GM12878 (cell line): Measurements from ENCODE around the gene CYSTM1. TPM values are rescaled to one million over a fixed set of nuclear protein-coding genes. Genes with fewer than 3 reads are reported as not detected.

Experiments
- ATAC-seq: fragments of 200-7000 bp; cut with Tn5 transposase; 3 replicates; pipeline ENCODE4 v1.9.1; 2020; ENCODE audit warnings: mild to moderate bottlenecking, moderate library complexity
- BruUV-seq: library from RNA; stranded (reverse); fragments of 400-500 nt; replicated peaks from 2 replicates; lab custom pipeline; 2021; lab: Mats Ljungman, UMichigan
- CTCF ChIA-PET: fragments of 300-600 bp; sonication (Branson Sonifier 250); formaldehyde crosslinking; extraction: SDS; loops from one replicate; lab custom pipeline; 2021; ENCODE audit warnings: inconsistent platforms; lab: Yijun Ruan, JAX
- POLR2A ChIA-PET: fragments of 350-600 bp; formaldehyde crosslinking; extraction: SDS; loops from one replicate; lab custom pipeline; 2021; ENCODE audit warnings: inconsistent platforms; lab: Charles Lee
- RAD21 ChIA-PET: fragments of 300-600 bp; sonication (Branson Sonifier 250); formaldehyde crosslinking; loops from one replicate; lab custom pipeline; 2023; ENCODE audit warnings: antibody characterized with exemption; ENCODE audit not compliant: unreplicated experiment; lab: Charles Lee
- SMC1A ChIA-PET: fragments of 300-600 bp; sonication (Branson Sonifier 250); formaldehyde crosslinking; loops from one replicate; lab custom pipeline; 2023; ENCODE audit not compliant: unreplicated experiment, uncharacterized antibody; lab: Charles Lee
- DNase-seq: peaks from one replicate; pipeline ENCODE4 v3.0.0-alpha.2; 2011; ENCODE audit warnings: low read depth, low spot score
- FAIRE-seq: peaks from 3 replicates; lab custom pipeline; 2011; peaks lifted over from hg19 to GRCh38; lab: Jason Lieb, UNC
- H2AFZ ChIP-seq: 2 replicates; pipeline ENCODE4 v1.6.0; 2011; ENCODE audit warnings: low read depth, low read length, control low read depth; ENCODE audit not compliant: control insufficient read depth
- H3K27ac ChIP-seq: 2 replicates; pipeline ENCODE4 v1.5.1; 2011; ENCODE audit warnings: control low read depth; ENCODE audit not compliant: control insufficient read depth, insufficient read depth
- H3K27me3 ChIP-seq, 2 experiments: replicated peaks in 1 of 2; 2 replicates each; pipeline versions ENCODE4 v1.6.0 to v1.6.1; 2011; ENCODE audit warnings: low read length in 1 of 2; ENCODE audit not compliant: control insufficient read depth in 2 of 2, insufficient read depth in 2 of 2
- H3K36me3 ChIP-seq, 2 experiments: 2 replicates each; pipeline ENCODE4 v1.5.1; 2011; ENCODE audit warnings: low read length in 1 of 2; ENCODE audit not compliant: control insufficient read depth in 2 of 2, insufficient read depth in 2 of 2
- H3K4me1 ChIP-seq: 2 replicates; pipeline ENCODE4 v1.6.1; 2011; ENCODE audit warnings: mild to moderate bottlenecking, low read length, moderate library complexity, mixed read lengths; ENCODE audit not compliant: control insufficient read depth, insufficient read depth
- H3K4me2 ChIP-seq: 2 replicates; pipeline ENCODE4 v1.6.0; 2011; ENCODE audit warnings: control low read depth; ENCODE audit not compliant: control insufficient read depth, insufficient read depth
- H3K4me3 ChIP-seq: fragments of 200-600 bp; sonication (generic); 2 replicates; pipeline ENCODE4 v1.5.1; 2016
- H3K79me2 ChIP-seq: 2 replicates; pipeline ENCODE4 v1.6.0; 2011; ENCODE audit warnings: low read length; ENCODE audit not compliant: control insufficient read depth, insufficient read depth
- H3K9ac ChIP-seq: 2 replicates; pipeline ENCODE4 v1.8.0; 2011; ENCODE audit warnings: low read length, control low read depth, mixed read lengths; ENCODE audit not compliant: control insufficient read depth, insufficient read depth
- H3K9me3 ChIP-seq: replicated peaks from 3 replicates; pipeline ENCODE4 v1.5.1; 2011; ENCODE audit warnings: mild to moderate bottlenecking, low read length; ENCODE audit not compliant: control insufficient read depth, insufficient read depth
- H4K20me1 ChIP-seq: 2 replicates; pipeline ENCODE4 v1.6.0; 2011; ENCODE audit not compliant: control insufficient read depth, insufficient read depth
- BHLHE40 ChIP-seq, 2 experiments: fragments of 450-650 bp in 1 of 2; IDR thresholded peaks; 2 replicates each; pipeline ENCODE4 v1.6.1; 2011 to 2017; ENCODE audit warnings: low read depth in 2 of 2, borderline replicate concordance in 1 of 2, improper control_type of control experiment in 1 of 2, low read length in 1 of 2, mild to moderate bottlenecking in 1 of 2
- JUNB ChIP-seq: IDR thresholded peaks from 2 replicates; pipeline ENCODE4 v1.6.1; 2016; ENCODE audit warnings: antibody characterized with exemption, mild to moderate bottlenecking
- MEF2B ChIP-seq: fragments of 450-650 bp; IDR thresholded peaks from 2 replicates; pipeline ENCODE4 v1.6.1; 2018; ENCODE audit warnings: mild to moderate bottlenecking, moderate library complexity; ENCODE audit not compliant: partially characterized antibody, poor library complexity, severe bottlenecking
- MYC ChIP-seq: IDR thresholded peaks from 2 replicates; pipeline ENCODE4 v1.6.1; 2011; ENCODE audit warnings: mild to moderate bottlenecking, low read length, moderate library complexity, inconsistent platforms; ENCODE audit not compliant: insufficient read depth, insufficient replicate concordance, insufficient read length, severe bottlenecking
- NFYB ChIP-seq: IDR thresholded peaks from 2 replicates; pipeline ENCODE4 v1.6.1; 2011; ENCODE audit warnings: low read depth, mild to moderate bottlenecking, low read length, improper control_type of control experiment, moderate library complexity; ENCODE audit not compliant: insufficient read depth
- PAX5 ChIP-seq: IDR thresholded peaks from 2 replicates; pipeline ENCODE4 v1.6.1; 2011; ENCODE audit warnings: low read depth, low read length, borderline replicate concordance
- PBX3 ChIP-seq: IDR thresholded peaks from 2 replicates; pipeline ENCODE4 v1.6.1; 2011; ENCODE audit warnings: mild to moderate bottlenecking, low read depth, low read length, moderate library complexity; ENCODE audit not compliant: insufficient replicate concordance
- RAD21 ChIP-seq: IDR thresholded peaks from 2 replicates; pipeline ENCODE4 v1.6.1; 2011; ENCODE audit warnings: mild to moderate bottlenecking, low read depth, low read length, moderate library complexity; ENCODE audit not compliant: insufficient read depth
- SP1 ChIP-seq: IDR thresholded peaks from one replicate; pipeline ENCODE4 v1.6.1; 2011; ENCODE audit warnings: low read depth, low read length
- SRF ChIP-seq, 2 experiments: IDR thresholded peaks; 2 replicates each; pipeline ENCODE4 v1.6.1; 2011; ENCODE audit warnings: low read depth in 2 of 2, low read length in 2 of 2, mild to moderate bottlenecking in 1 of 2, moderate library complexity in 1 of 2
- TAF1 ChIP-seq: IDR thresholded peaks from 2 replicates; pipeline ENCODE4 v1.6.1; 2011; ENCODE audit warnings: mild to moderate bottlenecking, low read depth, low read length, borderline replicate concordance
- YBX1 ChIP-seq: fragments of 450-650 bp; IDR thresholded peaks from 2 replicates; pipeline ENCODE4 v1.6.1; 2016; ENCODE audit warnings: antibody characterized with exemption
- ZBTB11 ChIP-seq: fragments of 450-650 bp; formaldehyde crosslinking; IDR thresholded peaks from 2 replicates; pipeline ENCODE4 v1.5.0; 2022; ENCODE audit warnings: mild to moderate bottlenecking, missing genetic modification characterization
- ZBTB33 ChIP-seq: fragments of 450-650 bp; IDR thresholded peaks from 2 replicates; pipeline ENCODE4 v1.6.1; 2017; ENCODE audit warnings: mild to moderate bottlenecking
- ZNF274 ChIP-seq: IDR thresholded peaks from one replicate; pipeline ENCODE4 v1.8.0; 2011; ENCODE audit not compliant: insufficient read length, insufficient read depth
- WGBS: methylation state at CpG from one replicate; pipeline ENCODE4 v1.1.6; 2016; ENCODE audit warnings: low lambda C conversion rate; ENCODE audit not compliant: insufficient replicate concordance, insufficient coverage; ENCODE audit errors: missing lambda C conversion rate; 5-methylcytosine and 5-hydroxymethylcytosine counted together
- in situ Hi-C: fragments of 300-500 bp; cut with MboI; formaldehyde crosslinking; loops from 9 replicates; pipeline ENCODE4 v1.14.3; 2018; ENCODE audit warnings: mixed read lengths
- intact Hi-C: fragments of 100-400 bp; cut with micrococcal nuclease; formaldehyde crosslinking; loops from one replicate; pipeline ENCODE4 v1.14.2; 2022; ENCODE audit not compliant: unreplicated experiment
- polyA plus RNA-seq, 11 experiments: library from polyadenylated mRNA; depleted of rRNA in 4 of 11; unstranded in 6 of 11; stranded (reverse) in 5 of 11; fragments of >200 nt; fragmentation: Nextera tagmentation in 4 of 11; fragmentation: Illumina TruSeq in 1 of 11; extraction: Ambion mirVana in 4 of 11; extraction: Trizol in 1 of 11; gene quantifications; 1 replicate in 1 of 11; 2 replicates in 10 of 11; pipeline versions ENCODE4 v1.2.1 to v1.2.3, GENCODE V29; 2011 to 2016; ENCODE audit warnings: inconsistent platforms in 2 of 11, missing spikeins in 2 of 11, low read depth in 1 of 11
- total RNA-seq, 4 experiments: library from RNA; depleted of rRNA in 3 of 4; stranded (reverse); fragments of >200 nt in 3 of 4; fragmentation: Illumina TruSeq in 1 of 4; extraction: Trizol in 1 of 4; gene quantifications; 2 replicates each; pipeline versions ENCODE4 v1.2.1 to v1.2.3, GENCODE V29; 2013 to 2021

CYSTM1 gene
- total and polyA plus RNA-seq, 10 of the 15 experiments (the other 5 are each of a cell fraction or from before 2014, with no cell fraction given): 52.7 to 261 (median 98.7) TPM

- SMC1A ChIA-PET: interaction anchor here (1.2 to 5.8 kb wide), 6 partner anchors 11 to 83 kb away, joined by 4 to 58 read pairs (median 4); no protein-coding TSS in a partner anchor
- Histone ChIP-seq H4K20me1 (no peaks in the 10 kb centered on the region), H3K4me3 (peak overlapping the region; percentile 41; the same call in 1 of the 2 replicates), H3K27me3 (no peaks in the 10 kb centered on the region; a peak in 1 of 4 replicates), H3K27ac (peak overlapping the region; percentile 24; the same call in 1 of the 2 replicates), H3K36me3 (no peaks in the 10 kb centered on the region), H3K9me3 (no peaks in the 10 kb centered on the region), H2AFZ (peak overlapping the region; percentile 88), H3K4me2 (peak overlapping the region; percentile 75), H3K9ac (peak overlapping the region; percentile 62), H3K4me1 (peaks cover 4% of the 10 kb centered on the region), H3K79me2 (no peaks in the 10 kb centered on the region)
- CTCF ChIA-PET: interaction anchor here (1.0 to 19.8 kb wide), 11 partner anchors 12 to 370 kb away, joined by 3 to 353 read pairs (median 6); no protein-coding TSS in a partner anchor
- ATAC-seq (peak; percentile 99), DNase-seq (peak; percentile 33), FAIRE-seq (peak; percentile 81)
- RAD21 ChIA-PET: interaction anchor here (0.6 to 8.0 kb wide), 6 partner anchors 13 to 1463 kb away, joined by 3 to 60 read pairs (median 4); no protein-coding TSS in a partner anchor
- POLR2A ChIA-PET: no interaction called here
- in situ Hi-C loops: loop anchor here (5.0 kb wide), 1 partner anchor 370 kb away; no protein-coding TSS in a partner anchor
- WGBS: 10% methylated on average over 30 of the region's 30 CpGs
- intact Hi-C loops: loop anchor here (1.0 to 5.0 kb wide), 5 partner anchors 84 to 370 kb away; no protein-coding TSS in a partner anchor
- no TSS peak for BruUV-seq
- TF ChIP-seq ZBTB33: no peak
- no peak for TF ChIP-seq ZBTB11 (CRISPR knock-in tag)
- TF ChIP-seq MYC: no peak
- TF ChIP-seq RAD21: peak; percentile 96
- peak; percentile 57; the same call in 1 of the 2 replicates for TF ChIP-seq NFYB
- TF ChIP-seq TAF1: no peak; the same call in 1 of the 2 replicates
- no peak for TF ChIP-seq SP1
- no peak for TF ChIP-seq MEF2B
- no peak for TF ChIP-seq JUNB
- peak; percentile 70 for TF ChIP-seq PBX3
- no peak for TF ChIP-seq SRF (IDR thresholded peaks at IDR 0.05; ENCODE audit: low read depth in 2 of 2, low read length in 2 of 2)
- no peak for TF ChIP-seq YBX1
- TF ChIP-seq ZNF274: no peak
- TF ChIP-seq BHLHE40 (IDR thresholded peaks at IDR 0.05; ENCODE audit: borderline replicate concordance in 1 of 2, low read depth in 2 of 2, low read length in 1 of 2): no peak
- 0 out of 2 replicates have a peak, but pooled peaks have one; percentile 4 for TF ChIP-seq PAX5
These were observed 17.8 kb upstream of the CYSTM1 start for GRCh38 chr5:140157032-140157781.
